SK-N-SH (cell line): ENCODE results near the gene GRIN2C.

Source experiments
- EP300 ChIP-seq, 2 experiments: IDR thresholded peaks; 2 replicates each; pipeline versions ENCODE4 v1.4.0 to v1.6.1; 2012; ENCODE audit warnings: borderline replicate concordance in 1 of 2, low read depth in 1 of 2, low read length in 1 of 2
- MXI1 ChIP-seq: IDR thresholded peaks from 2 replicates; pipeline ENCODE4 v1.6.1; 2012; ENCODE audit warnings: mild to moderate bottlenecking, low read depth, low read length, improper control_type of control experiment
- TAF1 ChIP-seq: IDR thresholded peaks from 2 replicates; pipeline ENCODE4 v1.6.1; 2012; ENCODE audit warnings: low read depth, mild to moderate bottlenecking, low read length, moderate library complexity, borderline replicate concordance
- TF ChIP-seq, protein P1 (sequence below): IDR thresholded peaks from 2 replicates; pipeline ENCODE4 v1.6.1; 2012; ENCODE audit warnings: mild to moderate bottlenecking, low read depth, low read length, moderate library complexity
- TF ChIP-seq, protein P2 (sequence below): fragments of 200-600 bp; sonication (generic); IDR thresholded peaks from 2 replicates; pipeline ENCODE4 v1.6.1; 2017; ENCODE audit warnings: antibody characterized with exemption, mild to moderate bottlenecking, moderate library complexity

DNA sequence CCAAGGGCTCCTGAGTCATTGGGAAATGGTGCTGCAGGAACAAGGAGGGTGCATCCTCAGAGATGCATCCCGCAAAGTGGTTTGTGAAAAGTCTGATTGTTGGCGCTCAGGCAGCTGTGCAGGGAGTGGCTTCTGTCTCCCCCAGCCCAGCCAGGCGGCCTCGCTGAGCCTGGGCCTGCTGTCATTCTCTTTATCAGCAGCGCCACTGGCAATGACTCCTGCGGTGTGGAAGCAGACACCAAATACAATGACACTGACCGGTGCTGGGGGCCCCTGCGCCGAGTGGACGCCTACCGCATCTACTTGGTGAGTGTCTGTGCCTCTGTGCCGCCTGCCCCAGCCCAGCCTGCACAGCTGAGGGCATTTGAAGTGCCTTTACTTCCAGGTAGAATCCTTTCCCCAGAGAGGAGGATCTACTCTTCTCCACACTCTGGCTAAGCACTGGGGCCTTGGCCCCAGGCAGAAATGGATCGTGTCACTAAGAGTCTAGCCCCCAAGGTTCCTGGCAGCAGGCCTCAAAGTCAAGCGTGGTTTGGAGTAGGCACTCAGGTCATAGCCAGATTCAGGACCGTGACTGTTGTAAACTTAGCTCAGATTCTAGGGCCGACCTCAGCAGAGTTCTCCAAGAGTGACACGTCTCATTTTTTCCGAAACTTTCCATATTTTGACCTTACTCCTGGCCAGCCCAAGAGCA is 64.2 kb downstream of the GRIN2C start:
- TF ChIP-seq MXI1 = no peak
- TF ChIP-seq EP300 (IDR thresholded peaks at IDR 0.05; ENCODE audit: borderline replicate concordance in 1 of 2, low read depth in 1 of 2, low read length in 1 of 2) = no peak
- TF ChIP-seq, protein P1, sequence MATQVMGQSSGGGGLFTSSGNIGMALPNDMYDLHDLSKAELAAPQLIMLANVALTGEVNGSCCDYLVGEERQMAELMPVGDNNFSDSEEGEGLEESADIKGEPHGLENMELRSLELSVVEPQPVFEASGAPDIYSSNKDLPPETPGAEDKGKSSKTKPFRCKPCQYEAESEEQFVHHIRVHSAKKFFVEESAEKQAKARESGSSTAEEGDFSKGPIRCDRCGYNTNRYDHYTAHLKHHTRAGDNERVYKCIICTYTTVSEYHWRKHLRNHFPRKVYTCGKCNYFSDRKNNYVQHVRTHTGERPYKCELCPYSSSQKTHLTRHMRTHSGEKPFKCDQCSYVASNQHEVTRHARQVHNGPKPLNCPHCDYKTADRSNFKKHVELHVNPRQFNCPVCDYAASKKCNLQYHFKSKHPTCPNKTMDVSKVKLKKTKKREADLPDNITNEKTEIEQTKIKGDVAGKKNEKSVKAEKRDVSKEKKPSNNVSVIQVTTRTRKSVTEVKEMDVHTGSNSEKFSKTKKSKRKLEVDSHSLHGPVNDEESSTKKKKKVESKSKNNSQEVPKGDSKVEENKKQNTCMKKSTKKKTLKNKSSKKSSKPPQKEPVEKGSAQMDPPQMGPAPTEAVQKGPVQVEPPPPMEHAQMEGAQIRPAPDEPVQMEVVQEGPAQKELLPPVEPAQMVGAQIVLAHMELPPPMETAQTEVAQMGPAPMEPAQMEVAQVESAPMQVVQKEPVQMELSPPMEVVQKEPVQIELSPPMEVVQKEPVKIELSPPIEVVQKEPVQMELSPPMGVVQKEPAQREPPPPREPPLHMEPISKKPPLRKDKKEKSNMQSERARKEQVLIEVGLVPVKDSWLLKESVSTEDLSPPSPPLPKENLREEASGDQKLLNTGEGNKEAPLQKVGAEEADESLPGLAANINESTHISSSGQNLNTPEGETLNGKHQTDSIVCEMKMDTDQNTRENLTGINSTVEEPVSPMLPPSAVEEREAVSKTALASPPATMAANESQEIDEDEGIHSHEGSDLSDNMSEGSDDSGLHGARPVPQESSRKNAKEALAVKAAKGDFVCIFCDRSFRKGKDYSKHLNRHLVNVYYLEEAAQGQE = no peak
- TF ChIP-seq TAF1 = no peak
- TF ChIP-seq, protein P2, sequence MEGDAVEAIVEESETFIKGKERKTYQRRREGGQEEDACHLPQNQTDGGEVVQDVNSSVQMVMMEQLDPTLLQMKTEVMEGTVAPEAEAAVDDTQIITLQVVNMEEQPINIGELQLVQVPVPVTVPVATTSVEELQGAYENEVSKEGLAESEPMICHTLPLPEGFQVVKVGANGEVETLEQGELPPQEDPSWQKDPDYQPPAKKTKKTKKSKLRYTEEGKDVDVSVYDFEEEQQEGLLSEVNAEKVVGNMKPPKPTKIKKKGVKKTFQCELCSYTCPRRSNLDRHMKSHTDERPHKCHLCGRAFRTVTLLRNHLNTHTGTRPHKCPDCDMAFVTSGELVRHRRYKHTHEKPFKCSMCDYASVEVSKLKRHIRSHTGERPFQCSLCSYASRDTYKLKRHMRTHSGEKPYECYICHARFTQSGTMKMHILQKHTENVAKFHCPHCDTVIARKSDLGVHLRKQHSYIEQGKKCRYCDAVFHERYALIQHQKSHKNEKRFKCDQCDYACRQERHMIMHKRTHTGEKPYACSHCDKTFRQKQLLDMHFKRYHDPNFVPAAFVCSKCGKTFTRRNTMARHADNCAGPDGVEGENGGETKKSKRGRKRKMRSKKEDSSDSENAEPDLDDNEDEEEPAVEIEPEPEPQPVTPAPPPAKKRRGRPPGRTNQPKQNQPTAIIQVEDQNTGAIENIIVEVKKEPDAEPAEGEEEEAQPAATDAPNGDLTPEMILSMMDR = no peak
